ENCODE measurements around the gene ACOXL. TPM values are rescaled to one million over a fixed set of nuclear protein-coding genes. Genes with fewer than 3 reads are reported as not detected.

Gene ACOXL
- total and polyA plus RNA-seq, 3 experiments from 2014 or later, result 0.27 TPM; not detected in 2

DNA sequence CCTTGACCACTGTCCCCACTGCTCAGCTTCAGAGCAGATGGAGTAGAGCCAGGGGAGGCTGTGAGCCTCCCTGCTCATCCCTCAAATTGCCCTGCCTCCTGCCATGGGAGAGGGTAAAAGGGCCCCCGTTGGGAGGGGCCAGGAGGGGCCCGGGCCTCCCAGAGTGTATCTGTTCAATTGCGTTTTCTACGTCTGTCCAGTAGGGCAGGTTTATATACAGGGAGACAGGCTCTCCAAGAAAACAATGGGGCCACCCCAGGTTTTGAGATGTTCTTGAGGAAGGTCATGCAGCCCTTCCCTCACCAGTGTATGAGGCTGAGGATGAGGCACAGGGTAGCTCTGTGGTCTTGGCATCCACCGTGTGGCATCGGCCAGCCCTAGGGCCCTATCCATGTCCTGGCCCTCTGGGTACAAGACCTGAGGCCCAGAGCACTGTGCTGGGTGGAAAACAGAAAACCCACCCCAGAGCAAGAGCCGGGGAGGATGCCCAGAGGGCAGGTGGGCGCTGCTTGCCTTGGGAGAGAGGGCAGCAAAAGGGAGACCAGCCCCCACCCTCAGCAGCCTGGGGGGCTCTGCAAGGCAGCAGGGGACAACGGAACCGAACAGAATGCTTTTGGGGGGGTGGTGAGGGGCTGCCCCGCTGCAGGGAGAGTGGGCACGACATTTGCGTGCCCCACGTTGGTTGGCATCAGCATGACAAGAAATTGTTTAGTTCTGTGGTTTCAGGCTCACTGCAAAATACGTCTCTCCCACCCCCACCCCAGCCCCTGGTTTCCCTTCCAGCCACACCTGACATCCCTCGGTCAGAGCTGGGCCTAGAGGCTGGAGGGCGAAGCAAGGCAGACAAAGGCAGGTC lies 141.5 kb downstream of the ACOXL start:
- Histone ChIP-seq H3K9me3 (ENCODE audit: low read length) (no peaks in the 10 kb centered on the region), H3K4me3 (ENCODE audit: low read length) (no peak overlapping the region), H3K36me3 (ENCODE audit: insufficient read depth, low read length) (no peaks in the 10 kb centered on the region), H3K27ac (ENCODE audit: low read depth, low read length) (no peak overlapping the region), H3K27me3 (ENCODE audit: insufficient read depth, low read length, poor library complexity, severe bottlenecking) (no peaks in the 10 kb centered on the region), H3K4me1 (ENCODE audit: insufficient read depth, low read length) (peaks cover 8% of the 10 kb centered on the region)
- H3K9me3 Mint-ChIP-seq, result peaks cover 0 to 6% (median 0%) of the 10 kb centered on the region in 5 donors
- H3K36me3 Mint-ChIP-seq, result peaks cover 0 to 5% (median 0%) of the 10 kb centered on the region in 3 donors
- POLR2A ChIA-PET, result no interaction called here
- CTCF ChIA-PET, result interaction anchor here (2.2 kb wide), 1 partner anchor 15 kb away, joined by 9 read pairs; no protein-coding TSS in a partner anchor
- H3K27me3 Mint-ChIP-seq, result peaks cover 2 to 4% of the 10 kb centered on the region in 2 donors
- H3K4me3 Mint-ChIP-seq, result no peak overlapping the region
- DNase-seq, result no peak
- H3K27ac Mint-ChIP-seq, result no peak overlapping the region
- peaks cover 0 to 6% (median 3%) of the 10 kb centered on the region in 3 donors for H3K4me1 Mint-ChIP-seq

DNA sequence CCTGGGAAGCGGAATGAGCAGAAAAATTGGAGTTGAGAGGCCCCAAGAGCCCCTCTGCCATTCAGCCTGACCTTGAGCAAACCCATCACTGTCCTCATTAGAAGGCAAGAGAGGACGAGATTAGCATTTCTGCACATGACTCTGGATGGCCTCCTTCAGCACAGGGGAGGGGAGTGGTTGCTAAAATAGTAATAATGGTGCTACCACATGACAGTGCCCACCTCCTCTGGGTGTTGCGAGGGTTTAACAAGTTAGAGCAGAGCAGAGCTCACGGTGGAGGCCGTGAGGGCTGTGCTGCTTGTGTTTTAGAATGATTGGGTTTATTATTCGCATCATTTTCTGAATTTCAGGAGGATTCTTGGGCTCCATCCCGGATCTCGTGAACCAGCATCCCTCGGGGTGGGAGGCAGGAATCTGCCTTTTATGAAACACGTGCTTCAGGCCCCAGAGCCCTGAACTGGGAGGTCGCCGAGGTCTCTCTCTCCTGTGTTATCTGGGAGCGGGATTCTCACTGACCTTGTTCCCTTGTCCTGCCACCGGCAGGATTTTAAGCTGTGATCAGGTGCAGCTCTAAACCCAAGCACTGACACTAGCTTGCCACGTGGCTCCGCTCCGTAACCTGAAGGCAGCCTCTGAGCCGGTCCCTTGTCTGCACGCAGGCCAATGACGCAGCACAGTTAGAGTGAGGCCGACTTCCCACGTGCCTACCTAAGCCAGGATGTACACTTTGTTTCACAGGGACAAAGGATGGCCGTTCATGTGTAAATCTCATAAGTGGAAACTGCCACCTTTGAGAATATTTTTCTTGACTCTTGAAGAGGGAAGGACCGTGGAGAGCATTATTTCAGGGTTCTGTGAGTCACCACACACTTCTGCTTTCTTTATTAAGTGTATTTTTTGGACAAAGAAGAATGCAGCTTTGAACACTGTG lies 142.3 kb downstream of the ACOXL start:
- Histone ChIP-seq H3K27ac (ENCODE audit: low read depth, low read length) (no peak overlapping the region), H3K9me3 (ENCODE audit: low read length) (no peaks in the 10 kb centered on the region), H3K4me1 (ENCODE audit: insufficient read depth, low read length) (peaks cover 8% of the 10 kb centered on the region), H3K36me3 (ENCODE audit: insufficient read depth, low read length) (no peaks in the 10 kb centered on the region), H3K27me3 (ENCODE audit: insufficient read depth, low read length, poor library complexity, severe bottlenecking) (no peaks in the 10 kb centered on the region), H3K4me3 (ENCODE audit: low read length) (no peak overlapping the region)
- peak overlapping the region in 1 of 8 donors; percentile 50 for H3K27ac Mint-ChIP-seq
- peaks cover 0 to 6% (median 3%) of the 10 kb centered on the region in 3 donors for H3K4me1 Mint-ChIP-seq
- H3K36me3 Mint-ChIP-seq, result peaks cover 0 to 5% (median 0%) of the 10 kb centered on the region in 3 donors
- ChIA-PET CTCF (interaction anchor here (1.5 to 2.2 kb wide), 2 partner anchors 13 to 16 kb away, joined by 4 to 9 read pairs; no protein-coding TSS in a partner anchor), POLR2A (no interaction called here)
- peaks cover 0 to 6% (median 0%) of the 10 kb centered on the region in 5 donors for H3K9me3 Mint-ChIP-seq
- DNase-seq, result no peak
- no peak overlapping the region for H3K4me3 Mint-ChIP-seq
- peaks cover 0 to 8% of the 10 kb centered on the region in 2 donors for H3K27me3 Mint-ChIP-seq

- no peak for DNase-seq
- peaks cover 8% of the 10 kb centered on the region for H3K4me1 ChIP-seq (ENCODE audit: insufficient read depth, low read length)
Observed at GRCh38 chr2:110875384-110875725, 143.0 kb downstream of the ACOXL start.

GRCh38 chr2:110876167-110876999 lies 144.0 kb downstream of the ACOXL start:
- ChIA-PET CTCF (interaction anchor here (0.6 to 2.2 kb wide), 3 partner anchors 15 to 64 kb away, joined by 4 to 9 read pairs (median 4); no protein-coding TSS in a partner anchor), POLR2A (no interaction called here)
- H3K9me3 ChIP-seq (ENCODE audit: low read length), result no peaks in the 10 kb centered on the region
- H3K9me3 Mint-ChIP-seq, result peaks cover under 1 to 6% (median under 1%) of the 10 kb centered on the region in 5 donors
- H3K36me3 Mint-ChIP-seq, result peaks cover 0 to 6% (median 0%) of the 10 kb centered on the region in 3 donors
- peaks cover 0 to 6% (median 3%) of the 10 kb centered on the region in 3 donors for H3K4me1 Mint-ChIP-seq
- no peak for DNase-seq
- H3K36me3 ChIP-seq (ENCODE audit: insufficient read depth, low read length), result no peaks in the 10 kb centered on the region
- no peaks in the 10 kb centered on the region for H3K27me3 ChIP-seq (ENCODE audit: insufficient read depth, low read length, poor library complexity, severe bottlenecking)
- H3K4me1 ChIP-seq (ENCODE audit: insufficient read depth, low read length), result peaks cover 8% of the 10 kb centered on the region
- no peak overlapping the region for H3K27ac Mint-ChIP-seq
- H3K27ac ChIP-seq (ENCODE audit: low read depth, low read length), result no peak overlapping the region
- H3K4me3 Mint-ChIP-seq, result peak overlapping the region in 1 of 7 donors; percentile 19
- H3K4me3 ChIP-seq (ENCODE audit: low read length), result no peak overlapping the region
- peaks cover 0 to 9% of the 10 kb centered on the region in 2 donors for H3K27me3 Mint-ChIP-seq

More at GRCh38 chr2:110875384-110875725, 143.0 kb downstream of the ACOXL start:
- peaks cover 0 to 6% (median 3%) of the 10 kb centered on the region in 3 donors for H3K4me1 Mint-ChIP-seq
- CTCF ChIA-PET, result interaction anchor here (1.5 to 2.2 kb wide), 2 partner anchors 14 to 17 kb away, joined by 4 to 9 read pairs; no protein-coding TSS in a partner anchor
- Histone ChIP-seq H3K36me3 (ENCODE audit: insufficient read depth, low read length) (no peaks in the 10 kb centered on the region), H3K27ac (ENCODE audit: low read depth, low read length) (no peak overlapping the region), H3K9me3 (ENCODE audit: low read length) (no peaks in the 10 kb centered on the region), H3K4me3 (ENCODE audit: low read length) (no peak overlapping the region), H3K27me3 (ENCODE audit: insufficient read depth, low read length, poor library complexity, severe bottlenecking) (no peaks in the 10 kb centered on the region)
- H3K27ac Mint-ChIP-seq, result no peak overlapping the region
- H3K9me3 Mint-ChIP-seq, result peaks cover 0 to 6% (median 0%) of the 10 kb centered on the region in 5 donors
- H3K27me3 Mint-ChIP-seq, result peaks cover 0 to 8% of the 10 kb centered on the region in 2 donors
- peaks cover 0 to 5% (median 0%) of the 10 kb centered on the region in 3 donors for H3K36me3 Mint-ChIP-seq
- no peak overlapping the region for H3K4me3 Mint-ChIP-seq
- POLR2A ChIA-PET, result no interaction called here

- no peak overlapping the region for H3K27ac Mint-ChIP-seq
- H3K9me3 Mint-ChIP-seq, result peaks cover 5 to 12% (median 7%) of the 10 kb centered on the region in 5 donors
- Histone ChIP-seq H3K36me3 (ENCODE audit: insufficient read depth, low read length) (no peaks in the 10 kb centered on the region), H3K4me1 (ENCODE audit: insufficient read depth, low read length) (peaks cover 8% of the 10 kb centered on the region), H3K27me3 (ENCODE audit: insufficient read depth, low read length, poor library complexity, severe bottlenecking) (no peaks in the 10 kb centered on the region), H3K9me3 (ENCODE audit: low read length) (no peaks in the 10 kb centered on the region), H3K4me3 (ENCODE audit: low read length) (no peak overlapping the region), H3K27ac (ENCODE audit: low read depth, low read length) (no peak overlapping the region)
- H3K4me1 Mint-ChIP-seq, result peaks cover 0 to 6% (median 2%) of the 10 kb centered on the region in 3 donors
- H3K36me3 Mint-ChIP-seq, result peaks cover 0 to 14% (median 0%) of the 10 kb centered on the region in 3 donors
- H3K27me3 Mint-ChIP-seq, result peaks cover 0 to 14% of the 10 kb centered on the region in 2 donors
- DNase-seq, result peak in 1 of 5 donors; percentile 26
- ChIA-PET POLR2A (no interaction called here), CTCF (interaction anchor here (0.6 kb wide), 1 partner anchor 65 kb away, joined by 4 read pairs; no protein-coding TSS in a partner anchor)
- peak overlapping the region in 1 of 7 donors; percentile 55 for H3K4me3 Mint-ChIP-seq
Observed at GRCh38 chr2:110877031-110877827, 144.9 kb downstream of the ACOXL start.

DNA sequence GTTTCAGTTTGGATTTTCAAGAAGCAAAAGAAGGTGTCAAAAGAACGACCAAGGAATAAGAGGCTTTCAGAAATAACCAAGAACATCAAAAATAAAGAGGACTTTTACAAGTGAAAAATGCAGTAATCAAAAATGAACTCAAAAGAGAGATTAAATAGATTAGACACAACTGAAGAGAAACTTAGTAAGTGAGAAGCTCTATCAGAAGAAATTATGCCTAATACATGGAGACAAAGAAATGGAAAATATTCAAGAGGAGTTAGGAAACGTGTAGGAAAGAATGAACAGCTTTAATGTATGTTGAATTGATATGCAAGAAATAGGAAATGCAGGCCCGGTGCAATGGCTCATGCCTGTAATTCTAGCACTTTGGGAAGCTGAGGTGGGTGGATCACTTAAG lies 145.8 kb downstream of the ACOXL start:
- Mint-ChIP-seq H3K27ac (no peak overlapping the region), H3K4me1 (peaks cover 0 to 6% (median 2%) of the 10 kb centered on the region in 3 donors), H3K27me3 (peaks cover 0 to 15% of the 10 kb centered on the region in 2 donors), H3K9me3 (peaks cover 5 to 13% (median 8%) of the 10 kb centered on the region in 5 donors), H3K4me3 (no peak overlapping the region), H3K36me3 (peaks cover 0 to 20% (median 0%) of the 10 kb centered on the region in 3 donors)
- CTCF ChIA-PET, result interaction anchor here (1.3 kb wide), 1 partner anchor 19 kb away, joined by 4 read pairs; no protein-coding TSS in a partner anchor
- Histone ChIP-seq H3K27ac (ENCODE audit: low read depth, low read length) (no peak overlapping the region), H3K9me3 (ENCODE audit: low read length) (no peaks in the 10 kb centered on the region), H3K27me3 (ENCODE audit: insufficient read depth, low read length, poor library complexity, severe bottlenecking) (no peaks in the 10 kb centered on the region), H3K4me1 (ENCODE audit: insufficient read depth, low read length) (peaks cover 8% of the 10 kb centered on the region), H3K4me3 (ENCODE audit: low read length) (no peak overlapping the region), H3K36me3 (ENCODE audit: insufficient read depth, low read length) (no peaks in the 10 kb centered on the region)
- POLR2A ChIA-PET, result no interaction called here
- no peak for DNase-seq

Measured in CD8-positive, alpha-beta memory T cell (primary cell).